OCI-LY1 (cell line): ENCODE measurements around the gene CD248.

Experiments used
- CTCF ChIP-seq: fragments of 200-600 bp; sonication (generic), shearing (Covaris generic); IDR thresholded peaks from 2 replicates; pipeline ENCODE4 v1.5.1; 2017; ENCODE audit warnings: mild to moderate bottlenecking, antibody characterized with exemption, low read length, moderate library complexity, mixed read lengths
- EZH2 ChIP-seq: fragments of 200-600 bp; sonication (generic), shearing (Covaris generic); IDR thresholded peaks from 2 replicates; pipeline ENCODE4 v1.8.0; 2017; ENCODE audit warnings: borderline replicate concordance, mixed run types, mild to moderate bottlenecking, antibody characterized with exemption, low read length, moderate library complexity, mixed read lengths

DNA sequence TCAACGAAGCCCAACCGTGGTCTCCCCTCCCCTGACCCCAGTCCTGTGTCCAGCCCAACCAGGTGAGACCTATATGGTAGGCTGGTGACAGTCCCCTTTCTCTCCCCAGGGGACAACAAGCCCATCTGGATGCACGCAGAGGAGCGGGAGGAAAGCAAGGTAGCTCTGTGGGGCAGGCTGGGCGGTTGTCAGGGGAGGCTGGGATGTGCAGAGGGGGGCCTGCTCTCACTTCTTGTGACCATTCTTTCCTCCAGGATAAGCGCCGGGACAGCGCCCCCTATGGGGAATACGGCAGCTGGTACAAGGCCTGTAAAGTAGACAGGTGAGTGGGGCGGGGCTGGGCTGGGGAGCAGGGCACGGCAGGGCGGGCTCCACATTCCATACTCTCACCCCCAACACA, 51.9 kb downstream of the CD248 start:
- peak; percentile 67 for TF ChIP-seq CTCF
- TF ChIP-seq EZH2: no peak
